GM19455 (cell line): ENCODE data around the gene PCBP3.

Source experiments
- ATAC-seq: cut with Tn5 transposase; IDR thresholded peaks from one replicate; pipeline ENCODE4 v1.9.1; 2021; ENCODE audit not compliant: unreplicated experiment

PCBP3 gene

DNA sequence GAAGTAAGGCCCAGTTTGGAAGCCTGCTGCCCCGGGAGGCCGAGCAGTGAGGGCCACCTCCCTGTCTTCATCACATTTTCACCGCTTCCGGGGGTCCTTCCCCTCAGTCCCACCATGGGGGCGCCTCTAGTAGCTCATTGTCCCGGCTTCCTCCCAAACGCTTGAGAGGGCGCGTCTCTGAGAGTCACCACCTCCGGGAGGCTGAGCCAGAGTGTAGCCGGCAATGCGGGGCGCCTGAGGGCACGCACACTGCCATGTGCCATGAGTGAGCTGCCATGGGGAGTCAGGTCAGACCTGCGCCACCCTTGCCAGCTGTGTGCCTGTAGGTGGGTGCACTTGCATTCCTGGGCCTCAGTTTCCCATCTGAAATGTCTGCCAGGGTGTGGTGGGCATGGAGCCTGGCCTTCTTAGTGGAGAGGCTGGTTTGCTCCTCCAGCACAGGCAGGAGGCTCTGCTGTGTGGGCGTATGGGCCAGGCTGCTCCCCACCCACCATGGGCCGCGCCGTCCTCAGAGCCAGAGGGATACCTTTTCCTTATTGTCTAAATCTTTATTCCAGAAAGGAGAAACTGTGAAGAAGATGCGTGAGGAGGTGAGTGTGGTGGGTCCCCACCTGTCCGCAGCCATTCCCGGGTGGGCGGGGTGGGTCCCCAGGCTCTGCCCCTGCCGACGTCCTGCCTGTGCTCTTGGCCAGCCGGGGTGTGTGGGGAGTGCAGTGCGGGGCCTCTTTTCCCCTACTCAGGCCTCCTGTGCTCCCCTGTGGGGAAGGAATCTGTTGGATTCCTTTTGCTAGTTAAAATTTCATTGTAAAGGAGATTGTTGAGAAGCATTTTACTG lies 256.7 kb downstream of the PCBP3 start:
- no peak for ATAC-seq

DNA sequence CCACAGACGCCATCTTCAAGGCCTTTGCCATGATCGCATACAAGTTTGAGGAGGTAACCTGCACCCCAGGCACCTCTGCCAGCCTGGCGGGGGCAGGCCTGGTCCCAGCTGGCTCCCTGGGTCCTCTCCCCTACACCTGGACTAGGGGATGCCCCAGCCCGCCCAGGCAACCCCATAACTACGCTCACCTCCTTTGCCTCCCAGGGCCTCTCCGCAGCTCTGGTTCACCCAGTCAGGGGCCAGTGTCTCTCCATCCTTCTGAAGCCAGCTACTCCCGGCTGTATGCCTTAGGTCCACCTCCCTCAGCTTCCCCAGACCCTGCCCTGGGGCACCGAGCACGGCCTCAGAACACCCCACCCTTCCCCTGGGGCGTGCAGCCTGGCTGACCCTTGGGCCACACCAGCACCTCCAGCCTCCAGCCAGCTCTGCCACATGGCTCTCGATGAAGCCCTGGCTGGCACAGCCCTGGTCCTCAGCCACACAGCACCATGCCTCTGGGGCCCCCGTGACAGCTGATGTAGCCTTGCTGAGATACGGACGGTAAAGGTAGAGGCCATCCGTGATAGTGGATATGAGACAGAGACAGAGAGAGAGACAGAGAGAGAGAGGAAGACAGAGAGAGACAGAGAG lies 257.7 kb downstream of the PCBP3 start:
- no peak for ATAC-seq

DNA sequence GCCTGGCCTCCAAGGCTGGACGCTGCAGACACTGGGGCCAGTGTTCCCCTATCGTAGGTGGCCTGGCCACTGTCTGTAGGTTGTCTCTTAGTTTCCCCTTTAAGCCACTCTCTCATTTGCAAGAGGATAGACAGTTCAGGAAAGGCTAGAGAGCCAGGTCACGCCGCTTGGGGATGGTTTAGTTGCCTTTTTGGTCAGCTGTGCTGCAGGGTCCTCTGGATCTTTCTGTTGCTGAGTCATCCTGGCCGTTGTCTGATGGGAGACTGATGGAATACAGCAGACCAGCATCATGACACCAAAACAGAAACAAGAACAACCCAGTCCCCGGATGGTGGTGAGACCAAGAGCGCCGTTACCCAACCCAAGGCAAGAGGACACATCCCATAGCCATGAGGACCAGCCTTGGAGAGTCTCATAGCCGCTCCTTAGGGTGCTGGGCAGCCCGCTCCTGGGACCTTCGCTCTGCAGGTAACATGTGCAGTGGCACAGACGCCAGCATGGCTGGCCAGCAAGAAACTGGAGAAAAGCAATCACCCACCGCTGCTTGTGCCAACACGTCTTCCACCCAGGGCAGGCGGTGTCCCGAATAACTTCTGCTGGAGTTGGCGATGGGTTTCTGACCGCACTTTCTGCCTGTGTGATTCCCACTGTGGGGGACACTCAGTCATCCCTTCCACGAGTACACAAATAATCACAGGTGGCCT lies 258.9 kb downstream of the PCBP3 start:
- ATAC-seq: no peak

DNA sequence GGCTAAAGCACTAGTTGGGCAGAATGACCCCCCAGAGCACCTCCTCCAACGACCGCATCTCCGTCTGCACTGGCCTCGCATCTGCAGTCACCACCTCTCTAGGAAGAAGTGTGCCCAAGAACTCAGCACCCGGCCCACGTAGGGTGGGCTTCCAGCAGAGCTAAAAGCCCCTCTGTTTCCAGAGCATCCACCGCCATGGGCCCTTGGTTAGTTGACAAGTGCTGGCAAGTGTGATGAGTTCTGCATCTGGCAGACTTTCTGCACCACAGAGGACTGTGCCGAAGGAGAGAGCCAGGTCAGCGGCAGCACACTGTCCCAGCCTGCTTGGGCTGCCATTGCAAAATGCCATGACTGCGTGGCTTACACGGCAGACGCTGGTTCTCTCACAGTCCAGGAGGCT lies 261.7 kb downstream of the PCBP3 start:
- no peak for ATAC-seq

DNA sequence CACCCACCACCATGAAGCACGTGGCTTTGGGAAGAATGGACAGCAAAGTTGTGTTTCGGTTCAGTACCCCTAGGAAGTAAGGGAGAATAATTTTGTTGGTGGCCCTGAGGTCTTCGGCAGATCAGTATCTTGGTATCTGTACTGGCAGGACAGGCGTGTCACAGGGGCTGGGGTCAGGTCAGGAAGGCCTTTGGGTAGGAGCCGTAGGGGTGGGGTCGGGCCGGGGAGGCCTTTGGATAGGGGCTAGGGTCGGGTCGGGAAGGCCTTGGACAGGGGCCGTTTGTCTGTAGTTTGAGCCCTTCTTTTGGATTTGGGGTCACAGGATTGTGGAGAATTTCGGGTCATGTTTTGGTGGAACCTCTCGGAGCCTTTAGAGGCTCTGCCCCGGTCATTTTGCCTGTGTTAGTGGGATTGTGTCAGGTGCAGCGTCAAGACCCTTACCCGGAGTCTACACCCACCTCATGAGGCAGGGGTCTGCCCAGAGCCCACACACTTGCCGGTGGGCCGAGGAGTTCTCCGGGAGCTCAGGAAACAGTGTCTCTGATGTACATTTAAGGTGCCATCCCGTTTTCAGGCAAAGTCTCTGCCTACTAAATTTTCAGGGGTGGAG lies 262.8 kb downstream of the PCBP3 start:
- ATAC-seq: no peak

DNA sequence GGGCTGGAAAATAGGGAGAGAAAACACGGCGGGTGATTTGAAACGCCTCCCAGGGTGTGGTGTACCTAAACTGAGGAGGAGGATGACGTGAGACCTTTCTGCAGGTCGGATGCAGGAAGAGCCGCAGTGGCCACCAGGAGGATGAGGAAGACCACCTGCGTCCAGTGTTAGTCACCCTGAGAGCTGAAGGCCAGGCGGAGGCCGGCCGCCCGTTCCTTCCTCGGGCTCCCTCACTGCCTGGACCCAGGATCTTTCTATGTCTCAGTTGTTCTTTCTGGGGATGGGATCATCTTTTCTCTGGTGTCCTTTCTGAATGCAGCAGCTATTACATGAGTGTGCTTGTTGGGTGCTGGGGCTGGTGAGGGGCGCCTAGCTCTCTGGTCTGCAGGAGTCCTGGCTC lies 263.3 kb downstream of the PCBP3 start:
- no peak for ATAC-seq

DNA sequence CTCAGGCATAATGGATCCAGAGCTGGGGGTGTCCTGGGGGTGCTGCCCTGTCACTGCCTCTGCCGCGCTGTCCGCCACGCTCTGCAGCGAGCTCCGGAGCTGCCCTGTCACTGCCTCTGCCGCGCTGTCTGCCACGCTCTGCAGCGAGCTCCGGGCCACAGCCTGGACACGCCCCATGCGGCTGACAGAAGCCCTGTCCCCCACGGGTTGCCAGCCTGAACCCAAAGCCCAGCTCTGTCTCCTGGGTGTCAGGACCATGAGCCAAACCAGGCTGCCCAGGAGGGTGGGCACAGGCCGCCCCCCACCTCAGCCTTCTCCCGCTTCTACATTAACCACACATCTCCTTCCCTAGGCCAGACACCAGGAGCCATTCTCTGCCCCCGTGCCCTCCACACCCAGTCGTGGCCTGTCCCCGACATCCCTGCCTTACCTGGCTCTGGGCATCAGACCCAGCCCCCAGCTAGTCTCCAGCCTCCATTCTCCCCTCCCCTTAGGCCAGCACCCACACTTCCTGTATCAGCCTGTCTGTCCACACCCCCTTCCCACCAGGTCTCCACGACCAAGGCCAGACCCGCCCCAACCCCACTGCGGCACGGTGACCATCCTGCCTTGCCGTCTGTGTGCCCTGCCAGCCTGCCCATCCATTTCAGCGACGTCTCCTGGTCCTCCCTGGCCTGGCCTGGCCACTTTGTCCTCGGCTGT lies 265.2 kb downstream of the PCBP3 start:
- no peak for ATAC-seq

DNA sequence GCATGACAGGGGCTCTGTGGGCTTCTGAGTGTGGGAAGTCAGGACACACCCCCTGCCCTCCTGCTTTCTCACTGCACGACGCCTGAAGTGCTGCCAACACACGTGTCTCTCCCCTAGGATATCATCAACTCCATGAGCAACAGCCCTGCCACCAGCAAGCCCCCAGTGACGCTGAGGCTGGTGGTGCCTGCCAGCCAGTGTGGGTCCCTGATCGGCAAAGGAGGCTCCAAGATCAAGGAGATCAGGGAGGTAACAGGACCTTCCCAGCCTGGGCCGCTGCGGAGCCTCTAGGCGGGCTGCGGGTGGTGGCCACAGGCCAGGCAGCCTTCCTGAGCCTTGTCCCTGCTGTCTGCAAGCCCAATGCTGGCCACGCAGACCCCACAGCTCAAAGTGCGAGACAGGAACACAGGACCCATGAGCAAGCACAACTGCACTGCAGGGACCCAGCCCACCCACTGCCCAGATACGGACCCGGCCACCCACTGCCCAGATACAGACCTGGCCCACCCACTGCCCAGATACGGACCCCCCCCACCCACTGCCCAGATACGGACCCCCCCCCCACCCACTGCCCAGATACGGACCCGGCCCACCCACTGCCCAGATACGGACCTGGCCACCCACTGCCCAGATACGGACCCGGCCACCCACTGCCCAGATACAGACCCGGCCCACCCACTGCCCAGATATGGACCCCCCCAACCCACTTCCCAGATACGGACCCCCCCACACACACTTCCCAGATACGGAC lies 265.9 kb downstream of the PCBP3 start:
- ATAC-seq: no peak

DNA sequence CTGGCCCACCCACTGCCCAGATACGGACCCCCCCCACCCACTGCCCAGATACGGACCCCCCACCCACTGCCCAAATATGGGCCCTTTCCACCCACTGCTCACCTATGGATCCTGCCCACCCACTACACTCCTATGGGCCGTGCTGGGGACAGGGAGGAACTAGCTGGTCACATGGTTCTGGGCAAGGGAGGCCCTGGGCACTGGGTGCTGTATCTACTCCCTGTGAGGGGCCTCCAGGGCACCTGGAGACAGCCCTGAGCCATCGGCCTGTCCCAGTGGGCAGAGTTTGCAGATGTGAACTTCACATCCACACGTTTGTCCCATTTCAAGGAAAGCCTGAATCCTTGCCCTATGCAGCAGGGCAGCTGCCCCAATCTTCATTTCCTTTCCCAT lies 266.6 kb downstream of the PCBP3 start:
- no peak for ATAC-seq

DNA sequence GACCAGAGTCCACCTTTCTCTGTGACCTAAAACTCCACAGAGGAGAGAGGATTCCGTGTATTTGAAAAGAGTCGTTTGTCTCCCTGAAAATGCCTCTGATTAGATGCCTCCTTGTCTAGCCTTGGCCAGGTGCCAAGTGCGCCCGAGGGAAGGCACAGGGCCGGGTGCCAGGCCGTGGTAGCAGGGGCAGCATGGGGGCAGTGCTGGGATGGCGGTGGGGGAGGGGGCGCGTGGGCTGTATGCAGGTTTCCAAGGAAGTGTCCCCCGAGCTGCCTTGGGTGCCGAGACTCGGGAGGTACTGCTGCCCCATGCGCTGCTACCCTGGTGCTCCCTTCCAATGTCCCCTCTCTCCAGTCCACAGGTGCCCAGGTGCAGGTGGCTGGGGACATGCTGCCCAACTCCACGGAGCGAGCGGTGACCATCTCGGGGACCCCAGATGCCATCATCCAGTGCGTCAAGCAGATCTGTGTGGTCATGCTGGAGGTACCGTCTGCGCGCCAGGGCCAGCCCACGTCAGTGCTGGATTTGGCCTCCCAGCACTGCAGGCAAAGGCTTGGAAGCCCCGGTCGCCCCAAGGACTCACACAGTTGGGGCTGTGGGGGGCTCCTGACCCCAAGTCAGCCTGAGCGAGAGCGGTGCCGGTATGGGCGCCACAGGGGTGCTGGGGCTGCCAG lies 267.2 kb downstream of the PCBP3 start:
- no peak for ATAC-seq

DNA sequence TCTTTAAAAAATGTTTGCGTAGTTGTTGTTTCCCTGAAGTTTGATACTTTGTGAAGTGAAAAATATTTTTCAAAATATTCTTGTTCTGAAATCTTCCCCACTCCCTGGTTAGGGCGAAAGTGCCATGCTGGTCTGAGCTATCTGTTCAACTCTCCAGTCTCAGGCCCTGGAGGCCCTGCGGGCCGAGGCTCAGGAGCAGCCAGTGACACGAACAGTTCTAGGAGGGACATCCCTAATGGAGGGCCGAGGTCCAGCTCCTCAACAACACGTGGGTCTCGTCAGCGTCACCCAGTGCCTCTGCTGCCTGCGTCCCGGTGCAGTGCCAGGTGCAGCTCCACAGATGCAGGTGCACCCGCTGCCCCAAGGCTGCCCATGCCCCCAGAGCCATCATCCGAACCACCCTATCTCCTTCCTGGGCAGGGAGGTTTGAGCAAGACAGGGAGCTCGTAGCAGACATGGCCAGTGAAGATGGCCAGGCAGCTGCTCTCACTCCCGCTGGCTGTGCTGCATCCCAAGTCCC lies 268.3 kb downstream of the PCBP3 start:
- no peak for ATAC-seq

DNA sequence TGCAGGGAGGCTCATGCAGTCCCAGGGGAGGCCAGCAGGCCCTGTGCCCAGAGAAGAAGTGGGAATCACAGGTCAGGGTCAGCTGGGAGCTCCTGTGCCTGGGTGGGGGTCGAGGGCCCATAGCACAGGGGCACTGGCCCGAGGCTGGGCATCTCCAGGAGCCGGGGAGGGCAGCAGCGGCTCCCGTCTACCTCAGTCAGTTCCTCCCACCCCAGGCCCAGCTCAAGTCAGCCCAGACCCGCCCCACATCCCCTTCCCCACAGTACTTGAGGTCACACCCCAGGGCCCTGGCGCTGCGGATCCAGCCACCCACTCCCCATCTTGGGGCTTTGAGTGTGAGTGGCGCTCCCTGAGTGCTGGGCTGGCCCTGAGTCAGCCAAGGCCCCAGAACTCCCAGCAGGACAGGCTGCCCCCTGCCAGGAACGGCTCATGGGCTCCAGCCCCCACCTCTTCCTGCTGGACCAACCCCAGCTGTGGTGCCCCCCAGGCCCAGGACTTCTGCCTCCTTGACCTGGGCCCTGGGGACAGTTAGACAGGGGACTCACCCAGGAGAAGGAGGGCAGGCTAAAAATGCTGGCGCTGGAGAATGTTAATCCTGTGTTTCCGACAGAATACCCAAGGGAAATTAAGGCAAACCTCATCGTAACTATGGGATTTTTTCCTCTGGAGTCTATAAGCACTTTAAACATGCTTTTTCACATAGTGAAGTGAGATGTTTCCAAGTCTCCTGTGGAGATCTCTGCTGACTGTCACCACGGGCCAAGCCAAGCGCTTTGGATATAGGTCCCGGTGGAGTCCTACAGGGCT lies 269.3 kb downstream of the PCBP3 start:
- no peak for ATAC-seq

DNA sequence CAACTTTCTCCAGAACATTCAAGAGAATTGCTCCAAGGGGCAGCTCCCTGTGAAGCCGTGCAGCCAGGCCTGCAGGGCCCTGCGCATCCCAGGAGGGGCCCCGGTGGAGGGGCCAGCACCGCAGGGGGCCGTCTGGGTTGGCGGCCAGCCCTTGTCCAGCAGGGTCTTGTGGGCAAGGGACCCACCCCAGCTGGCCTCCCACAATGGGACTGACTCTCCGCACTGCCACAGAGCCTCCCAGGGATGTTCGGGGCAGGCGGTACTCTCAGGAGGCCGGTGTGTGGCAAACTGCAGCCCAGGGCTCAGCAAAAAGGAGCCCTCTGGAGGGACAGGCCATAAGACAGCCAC lies 269.9 kb downstream of the PCBP3 start:
- no peak for ATAC-seq

DNA sequence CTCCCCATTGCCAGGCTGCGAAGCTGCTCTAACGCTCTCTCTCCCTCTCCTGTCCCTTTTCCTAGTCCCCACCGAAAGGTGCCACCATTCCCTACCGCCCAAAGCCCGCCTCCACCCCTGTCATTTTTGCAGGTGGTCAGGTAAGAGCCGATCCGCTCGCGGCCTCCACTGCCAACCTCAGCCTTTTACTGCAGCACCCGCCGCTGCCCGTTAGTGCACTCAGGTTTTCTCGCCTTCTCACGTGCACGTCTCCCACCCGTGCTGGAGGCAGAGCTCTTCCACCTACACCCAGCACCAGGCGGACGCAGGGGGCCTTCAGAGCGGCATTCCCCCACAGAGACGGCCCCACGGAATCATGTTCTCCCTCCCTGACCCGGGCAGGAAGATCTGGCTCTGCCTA lies 270.4 kb downstream of the PCBP3 start:
- no peak for ATAC-seq

DNA sequence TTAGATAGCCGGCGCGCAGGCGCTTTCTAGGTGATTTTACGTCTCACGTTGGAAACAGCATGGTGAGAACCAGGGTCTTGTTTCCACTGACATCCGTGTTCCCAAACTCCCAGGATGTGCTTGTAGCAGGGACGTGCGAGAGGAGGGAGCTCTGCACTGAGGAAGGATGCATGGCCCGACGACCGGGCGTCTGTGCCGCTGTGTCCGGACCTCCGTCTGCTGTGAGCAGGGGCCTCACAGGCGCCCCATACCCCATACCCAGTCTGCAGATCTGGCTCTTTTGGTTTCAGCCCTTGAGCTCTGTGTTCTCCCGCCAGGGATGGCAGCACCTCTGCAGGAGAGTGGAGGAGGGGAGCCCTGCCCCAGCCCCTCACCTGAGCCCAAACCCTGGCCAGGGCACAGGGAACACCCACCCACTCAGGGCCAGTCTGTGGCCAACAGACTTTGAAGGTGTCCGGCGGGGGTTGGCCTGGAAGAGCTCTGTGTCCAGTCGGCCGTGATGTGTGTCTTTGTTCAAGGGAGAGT lies 270.9 kb downstream of the PCBP3 start:
- no peak for ATAC-seq

DNA sequence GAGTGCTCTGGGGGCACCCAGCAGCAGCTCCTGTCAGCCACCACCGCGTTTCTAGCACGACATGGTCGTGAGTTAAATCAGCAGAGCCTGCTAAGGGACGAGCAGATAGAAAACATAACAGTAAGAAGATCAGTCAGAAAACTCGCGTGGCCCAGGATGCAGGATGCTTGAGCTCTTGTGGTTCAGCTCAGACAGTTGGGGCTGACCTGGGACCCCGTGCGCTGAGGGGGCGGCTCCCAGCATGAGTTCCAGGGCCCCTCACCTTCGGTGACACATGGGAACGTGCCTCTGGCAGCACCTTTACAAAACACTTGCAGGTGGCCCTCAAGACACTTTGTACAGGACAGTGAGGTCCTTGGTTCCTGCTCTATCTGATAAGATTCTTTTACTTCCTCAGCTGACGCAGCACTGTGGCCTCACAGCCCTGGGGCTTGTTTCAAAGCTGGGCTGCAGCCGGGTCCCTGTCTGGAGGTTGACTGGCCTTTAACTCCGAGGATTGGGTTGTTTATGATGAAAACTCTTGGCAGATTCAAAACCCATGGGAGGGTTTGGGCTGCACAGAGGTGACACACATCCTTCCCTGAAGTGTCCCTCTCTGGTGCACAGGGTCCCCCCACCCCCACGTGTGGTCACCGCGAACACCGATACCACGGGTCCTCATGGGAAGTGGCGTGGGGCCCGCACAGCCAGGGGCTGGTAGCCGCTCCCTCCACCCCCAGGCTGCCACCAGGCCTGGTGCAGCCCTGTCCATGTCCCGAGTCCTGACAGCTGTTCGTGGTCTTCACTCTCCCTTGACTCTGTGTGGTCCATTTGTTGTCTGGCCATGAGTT lies 272.7 kb downstream of the PCBP3 start:
- no peak for ATAC-seq

DNA sequence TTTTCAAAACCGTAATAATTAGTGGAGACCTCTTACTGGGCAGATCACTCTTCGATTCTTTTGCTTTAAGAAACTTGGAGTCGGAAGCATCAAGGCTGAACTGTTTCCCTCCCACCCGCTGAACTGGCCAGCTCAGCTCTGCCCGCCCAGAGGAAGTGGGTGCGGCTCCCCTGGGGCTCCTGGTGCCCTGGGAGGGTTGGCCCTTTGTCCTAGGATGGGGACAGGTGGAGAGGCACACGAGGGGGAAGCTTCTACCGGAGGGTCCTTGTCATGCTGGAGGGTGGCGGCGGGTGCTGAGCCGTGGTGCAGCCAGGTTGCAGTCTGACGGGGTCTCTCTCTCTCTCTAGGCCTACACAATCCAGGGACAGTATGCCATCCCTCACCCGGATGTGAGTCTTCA lies 273.7 kb downstream of the PCBP3 start:
- no peak for ATAC-seq

DNA sequence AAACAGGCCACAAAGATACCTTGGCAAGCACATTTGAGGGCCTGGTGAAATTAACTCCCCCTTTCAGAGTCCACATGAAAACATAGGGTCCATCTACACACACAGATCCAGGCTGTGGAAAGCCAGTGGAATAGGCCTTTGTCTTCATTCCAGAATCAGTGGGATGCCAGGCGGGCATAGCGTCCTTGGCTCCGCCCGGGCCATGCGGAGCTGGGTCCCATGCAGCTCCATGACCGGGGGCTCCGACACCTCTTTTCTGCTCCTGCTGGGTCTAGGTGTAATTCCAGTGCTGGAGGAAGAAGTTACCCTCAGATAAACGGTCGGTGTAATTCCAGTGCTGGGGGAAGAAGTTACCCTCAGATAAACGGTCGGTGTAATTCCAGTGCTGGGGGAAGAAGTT lies 274.5 kb downstream of the PCBP3 start:
- ATAC-seq: no peak
